ENCODE data around the gene MYO16.

The MYO16 gene

DNA sequence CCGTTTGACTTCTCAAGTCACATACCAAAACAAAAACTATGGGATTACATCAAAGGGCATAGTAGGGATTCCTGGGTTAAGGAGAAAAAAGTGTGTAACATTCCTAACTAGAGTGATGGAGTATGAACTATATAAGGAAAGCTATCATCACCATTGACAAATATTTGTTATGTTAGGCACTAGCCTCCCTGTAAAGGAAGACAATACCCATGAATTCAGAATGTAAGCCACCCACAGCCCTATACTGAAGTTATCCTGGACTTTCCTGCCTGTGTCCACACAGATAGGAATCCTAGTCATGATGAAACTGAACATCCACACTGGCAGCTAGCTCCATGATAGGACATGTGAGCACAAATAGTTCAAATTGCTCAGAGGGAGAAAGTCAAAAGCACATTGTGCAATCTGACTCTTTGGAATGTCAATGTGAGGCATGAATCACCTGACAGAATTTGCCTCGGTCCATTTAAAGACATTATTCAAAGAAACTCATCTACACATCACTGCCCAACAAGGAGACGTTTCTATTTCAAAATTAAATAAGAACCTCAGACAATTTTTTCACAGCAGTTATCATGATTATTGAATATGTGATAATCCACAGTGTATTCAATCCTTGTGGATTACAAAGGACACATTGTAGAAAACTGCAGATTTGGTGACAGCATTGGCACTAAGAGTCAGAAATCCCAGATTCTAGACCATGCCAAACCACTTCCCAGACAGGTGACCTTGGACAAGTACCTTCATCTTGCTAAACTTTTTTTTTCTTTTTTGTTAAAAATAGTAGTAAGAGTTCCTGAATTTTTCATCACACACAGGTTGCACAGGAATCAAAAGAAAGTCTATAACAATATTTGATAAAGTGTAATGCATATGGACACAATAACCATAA lies 627.7 kb downstream of the MYO16 start:
- DNase-seq (ENCODE audit: low read depth), result peak; percentile 100
- TF ChIP-seq, protein P1, sequence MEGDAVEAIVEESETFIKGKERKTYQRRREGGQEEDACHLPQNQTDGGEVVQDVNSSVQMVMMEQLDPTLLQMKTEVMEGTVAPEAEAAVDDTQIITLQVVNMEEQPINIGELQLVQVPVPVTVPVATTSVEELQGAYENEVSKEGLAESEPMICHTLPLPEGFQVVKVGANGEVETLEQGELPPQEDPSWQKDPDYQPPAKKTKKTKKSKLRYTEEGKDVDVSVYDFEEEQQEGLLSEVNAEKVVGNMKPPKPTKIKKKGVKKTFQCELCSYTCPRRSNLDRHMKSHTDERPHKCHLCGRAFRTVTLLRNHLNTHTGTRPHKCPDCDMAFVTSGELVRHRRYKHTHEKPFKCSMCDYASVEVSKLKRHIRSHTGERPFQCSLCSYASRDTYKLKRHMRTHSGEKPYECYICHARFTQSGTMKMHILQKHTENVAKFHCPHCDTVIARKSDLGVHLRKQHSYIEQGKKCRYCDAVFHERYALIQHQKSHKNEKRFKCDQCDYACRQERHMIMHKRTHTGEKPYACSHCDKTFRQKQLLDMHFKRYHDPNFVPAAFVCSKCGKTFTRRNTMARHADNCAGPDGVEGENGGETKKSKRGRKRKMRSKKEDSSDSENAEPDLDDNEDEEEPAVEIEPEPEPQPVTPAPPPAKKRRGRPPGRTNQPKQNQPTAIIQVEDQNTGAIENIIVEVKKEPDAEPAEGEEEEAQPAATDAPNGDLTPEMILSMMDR (IDR thresholded peaks at IDR 0.05; ENCODE audit: low read length, missing control alignments), result no peak
- no peak overlapping the region for H3K4me3 ChIP-seq (replicated peaks; ENCODE audit: low read depth, low read length)

Data from fibroblast of pulmonary artery (primary cell).